Panc1 (cell line): ENCODE results near the gene TARBP2. TPM values are rescaled to one million over a fixed set of nuclear protein-coding genes. Genes with fewer than 3 reads are reported as not detected.

Experiments
- ATAC-seq: fragments of 200-7000 bp; cut with Tn5 transposase; 2 replicates; pipeline ENCODE4 v1.9.1; 2020; ENCODE audit warnings: mild to moderate bottlenecking, moderate library complexity
- Bru-seq: library from RNA; stranded (reverse); fragments of 400-500 nt; gene quantifications from one replicate; lab custom pipeline; 2021; lab: Mats Ljungman, UMichigan
- BruChase-seq, 2 experiments: library from RNA; stranded (reverse); fragments of 400-500 nt; gene quantifications; one replicate each; lab custom pipeline; 2021; lab: Mats Ljungman, UMichigan
- BruUV-seq: library from RNA; stranded (reverse); fragments of 400-500 nt; replicated peaks from 2 replicates; lab custom pipeline; 2021; lab: Mats Ljungman, UMichigan
- CTCF ChIA-PET: fragments of 300-600 bp; sonication (Branson Sonifier 250); formaldehyde crosslinking; loops from one replicate; lab custom pipeline; 2022; ENCODE audit warnings: antibody characterized with exemption; lab: Charles Lee
- POLR2A ChIA-PET: fragments of 300-600 bp; sonication (Branson Sonifier 250); formaldehyde crosslinking; loops from one replicate; lab custom pipeline; 2022; ENCODE audit warnings: antibody characterized with exemption; lab: Charles Lee
- DNase-seq: peaks from one replicate; pipeline ENCODE4 v3.0.0-alpha.2; 2010; ENCODE audit warnings: low read depth, low spot score
- H3K27ac ChIP-seq: 2 replicates; pipeline ENCODE4 v1.5.1; 2011; ENCODE audit warnings: mild to moderate bottlenecking, low read length, inconsistent platforms
- H3K27me3 ChIP-seq: fragments of 200-500 bp; sonication (Bioruptor generic); 2 replicates; pipeline ENCODE4 v1.6.0; 2014; ENCODE audit warnings: low read length, inconsistent platforms; ENCODE audit not compliant: control insufficient read depth, insufficient read depth
- H3K36me3 ChIP-seq: fragments of 200-500 bp; sonication (Bioruptor generic); 2 replicates; pipeline ENCODE4 v1.5.1; 2014; ENCODE audit warnings: inconsistent platforms, mild to moderate bottlenecking, low read length, moderate library complexity; ENCODE audit not compliant: control insufficient read depth, insufficient read depth
- H3K4me1 ChIP-seq: 2 replicates; pipeline ENCODE4 v1.5.1; 2011; ENCODE audit warnings: inconsistent platforms, mild to moderate bottlenecking, low read length, moderate library complexity; ENCODE audit not compliant: control insufficient read depth, insufficient read depth
- H3K4me3 ChIP-seq, 2 experiments: 2 replicates each; pipeline ENCODE4 v1.5.1; 2011 to 2012; ENCODE audit warnings: low read depth in 2 of 2, low read length in 2 of 2, mild to moderate bottlenecking in 2 of 2, inconsistent platforms in 1 of 2, moderate library complexity in 1 of 2
- H3K9me3 ChIP-seq: fragments of 200-500 bp; sonication (Bioruptor generic); 2 replicates; pipeline ENCODE4 v1.5.1; 2014; ENCODE audit warnings: low read depth, mild to moderate bottlenecking, inconsistent platforms, low read length, moderate library complexity; ENCODE audit not compliant: control insufficient read depth, insufficient read depth
- POLR2AphosphoS5 ChIP-seq: IDR thresholded peaks from 2 replicates; pipeline ENCODE4 v1.6.1; 2012; ENCODE audit warnings: mild to moderate bottlenecking, low read depth, low read length, moderate library complexity
- SIN3A ChIP-seq: IDR thresholded peaks from 2 replicates; pipeline ENCODE4 v1.6.1; 2012; ENCODE audit warnings: low read depth, mild to moderate bottlenecking, low read length, moderate library complexity, borderline replicate concordance; ENCODE audit not compliant: insufficient read depth
- TCF7L2 ChIP-seq: IDR thresholded peaks from 2 replicates; pipeline ENCODE4 v1.6.1; 2011; ENCODE audit warnings: mild to moderate bottlenecking, low read depth, low read length, inconsistent platforms
- in situ Hi-C: cut with HindIII; loops from 2 replicates; pipeline ENCODE4 v1.10.0; 2016; ENCODE audit warnings: low sequenced_read_pairs, low pct_unique_long_range_greater_than_20kb
- intact Hi-C: fragments of 100-400 bp; cut with micrococcal nuclease; formaldehyde crosslinking; loops from one replicate; pipeline ENCODE4 v1.10.0; 2022; ENCODE audit not compliant: unreplicated experiment
- long read RNA-seq: library from polyadenylated mRNA; unstranded; transcript quantifications from one replicate; pipeline ENCODE4 v2.0.0, GENCODE V29; 2021; ENCODE audit not compliant: unreplicated experiment
- polyA plus RNA-seq: library from polyadenylated mRNA; unstranded; fragments of >200 nt; gene quantifications from one replicate; pipeline ENCODE4 v1.2.1, GENCODE V29; 2012; ENCODE audit warnings: missing spikeins; ENCODE audit not compliant: insufficient read length
- total RNA-seq: library from RNA; stranded (reverse); gene quantifications from one replicate; pipeline ENCODE4 v1.2.1, GENCODE V29; 2021; ENCODE audit not compliant: unreplicated experiment
- TF ChIP-seq, protein P1 (sequence below), 2 experiments: IDR thresholded peaks; 2 replicates each; pipeline ENCODE4 v1.6.1; 2011 to 2012; ENCODE audit warnings: low read depth in 2 of 2, control low read depth in 1 of 2, low read length in 1 of 2, mild to moderate bottlenecking in 1 of 2, moderate library complexity in 1 of 2; ENCODE audit not compliant: insufficient read depth in 1 of 2
- TF ChIP-seq, protein P2 (sequence below): fragments of 450-650 bp; IDR thresholded peaks from 2 replicates; pipeline ENCODE4 v1.5.1; 2017; ENCODE audit warnings: mild to moderate bottlenecking

The TARBP2 gene, protein sequence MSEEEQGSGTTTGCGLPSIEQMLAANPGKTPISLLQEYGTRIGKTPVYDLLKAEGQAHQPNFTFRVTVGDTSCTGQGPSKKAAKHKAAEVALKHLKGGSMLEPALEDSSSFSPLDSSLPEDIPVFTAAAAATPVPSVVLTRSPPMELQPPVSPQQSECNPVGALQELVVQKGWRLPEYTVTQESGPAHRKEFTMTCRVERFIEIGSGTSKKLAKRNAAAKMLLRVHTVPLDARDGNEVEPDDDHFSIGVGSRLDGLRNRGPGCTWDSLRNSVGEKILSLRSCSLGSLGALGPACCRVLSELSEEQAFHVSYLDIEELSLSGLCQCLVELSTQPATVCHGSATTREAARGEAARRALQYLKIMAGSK
- total RNA-seq: 67.3 TPM
- polyA plus RNA-seq: 60.6 TPM
- Bru-seq, nascent RNA: percentile 72 among the genes with signal in this experiment
- BruChase-seq, experiment 1, labeled RNA remaining after a 2-hour chase: percentile 70 among the genes with signal in this experiment
- percentile 85 among the genes with signal in this experiment for BruChase-seq, experiment 2, labeled RNA remaining after a 6-hour chase
- long read RNA-seq, transcript TARBP2-201 (9 exons, 1,867 nt): major isoform, 9 of 64 reads
- long read RNA-seq, partial matches to known transcripts: 21 of 64 reads
- long read RNA-seq, other reads (novel, unspliced or antisense): 31 of 64 reads

DNA sequence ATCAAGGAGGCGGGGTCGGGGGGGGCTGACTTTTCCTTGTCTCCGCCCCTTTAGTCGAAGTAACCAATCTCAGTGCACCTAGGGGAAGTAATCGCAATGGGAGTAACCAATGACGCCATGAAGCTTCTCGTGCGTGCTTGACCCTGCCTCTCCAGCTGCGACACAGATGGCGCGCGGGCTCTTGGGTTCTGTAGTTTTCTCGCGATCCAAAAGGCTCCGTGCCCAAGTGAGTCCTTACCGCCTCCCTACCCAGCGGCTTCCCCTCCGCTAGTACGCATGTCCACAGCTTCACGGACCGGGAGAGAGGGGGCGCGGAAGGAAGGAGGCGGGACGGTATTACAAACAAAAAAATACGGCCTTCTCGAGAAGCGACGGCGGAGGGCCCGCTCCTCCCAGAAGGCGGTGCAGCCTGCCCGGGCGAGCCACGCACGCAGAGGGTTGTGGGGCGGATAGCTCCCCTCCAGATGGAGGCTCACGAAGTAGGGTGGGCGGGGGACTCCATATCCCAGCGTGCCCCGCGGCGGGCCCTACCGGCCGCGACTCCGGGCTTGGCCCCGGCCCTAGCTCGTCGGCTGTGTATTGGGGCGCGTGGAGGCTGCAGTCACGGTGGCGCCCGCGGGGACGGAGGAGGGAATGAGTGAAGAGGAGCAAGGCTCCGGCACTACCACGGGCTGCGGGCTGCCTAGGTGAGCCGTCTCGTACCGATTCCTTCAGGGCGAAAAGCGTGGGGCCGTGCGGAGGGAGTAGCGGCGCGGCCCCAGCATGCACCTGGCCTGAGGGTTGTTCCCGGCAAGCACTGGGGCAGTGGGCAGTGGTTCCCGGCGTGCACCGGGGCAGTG lies at the start of gene TARBP2:
TSS of gene TARBP2 (plus strand) at position 508 of the 839 bp plus-strand sequence. CDS start at position 634, 126 bp downstream.
- peak within 1 kb of the TSS; percentile 98 for H3K27ac ChIP-seq
- peaks cover 35% of the 10 kb centered on the region for H3K4me1 ChIP-seq
- H3K36me3 ChIP-seq: no peaks in the 10 kb centered on the region; the same call in 1 of the 2 replicates
- no peaks in the 10 kb centered on the region for H3K27me3 ChIP-seq
- DNase-seq: peak; percentile 96
- H3K9me3 ChIP-seq: no peaks in the 10 kb centered on the region
- intact Hi-C loops (no loop called here), in situ Hi-C loops (no loop called here)
- ATAC-seq: peak; percentile 88
- CTCF ChIA-PET: interaction anchor here (0.6 kb wide), 1 partner anchor 50 kb away, joined by 5 read pairs; no protein-coding TSS in a partner anchor
- no TSS peak for BruUV-seq
- POLR2A ChIA-PET: interaction anchor here (0.5 to 1.2 kb wide), 7 partner anchors 14 to 707 kb away, joined by 3 to 6 read pairs (median 3); no protein-coding TSS in a partner anchor
- H3K4me3 ChIP-seq: peak within 1 kb of the TSS; percentile 66 to 80
- TF ChIP-seq TCF7L2 (no peak), POLR2AphosphoS5 (peak; percentile 86), SIN3A (0 out of 2 replicates have a peak, but pooled peaks have one; percentile 13)
- TF ChIP-seq, protein P1, sequence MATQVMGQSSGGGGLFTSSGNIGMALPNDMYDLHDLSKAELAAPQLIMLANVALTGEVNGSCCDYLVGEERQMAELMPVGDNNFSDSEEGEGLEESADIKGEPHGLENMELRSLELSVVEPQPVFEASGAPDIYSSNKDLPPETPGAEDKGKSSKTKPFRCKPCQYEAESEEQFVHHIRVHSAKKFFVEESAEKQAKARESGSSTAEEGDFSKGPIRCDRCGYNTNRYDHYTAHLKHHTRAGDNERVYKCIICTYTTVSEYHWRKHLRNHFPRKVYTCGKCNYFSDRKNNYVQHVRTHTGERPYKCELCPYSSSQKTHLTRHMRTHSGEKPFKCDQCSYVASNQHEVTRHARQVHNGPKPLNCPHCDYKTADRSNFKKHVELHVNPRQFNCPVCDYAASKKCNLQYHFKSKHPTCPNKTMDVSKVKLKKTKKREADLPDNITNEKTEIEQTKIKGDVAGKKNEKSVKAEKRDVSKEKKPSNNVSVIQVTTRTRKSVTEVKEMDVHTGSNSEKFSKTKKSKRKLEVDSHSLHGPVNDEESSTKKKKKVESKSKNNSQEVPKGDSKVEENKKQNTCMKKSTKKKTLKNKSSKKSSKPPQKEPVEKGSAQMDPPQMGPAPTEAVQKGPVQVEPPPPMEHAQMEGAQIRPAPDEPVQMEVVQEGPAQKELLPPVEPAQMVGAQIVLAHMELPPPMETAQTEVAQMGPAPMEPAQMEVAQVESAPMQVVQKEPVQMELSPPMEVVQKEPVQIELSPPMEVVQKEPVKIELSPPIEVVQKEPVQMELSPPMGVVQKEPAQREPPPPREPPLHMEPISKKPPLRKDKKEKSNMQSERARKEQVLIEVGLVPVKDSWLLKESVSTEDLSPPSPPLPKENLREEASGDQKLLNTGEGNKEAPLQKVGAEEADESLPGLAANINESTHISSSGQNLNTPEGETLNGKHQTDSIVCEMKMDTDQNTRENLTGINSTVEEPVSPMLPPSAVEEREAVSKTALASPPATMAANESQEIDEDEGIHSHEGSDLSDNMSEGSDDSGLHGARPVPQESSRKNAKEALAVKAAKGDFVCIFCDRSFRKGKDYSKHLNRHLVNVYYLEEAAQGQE (IDR thresholded peaks at IDR 0.05; ENCODE audit: insufficient read depth in 1 of 2, low read depth in 2 of 2, low read length in 1 of 2): no peak

DNA sequence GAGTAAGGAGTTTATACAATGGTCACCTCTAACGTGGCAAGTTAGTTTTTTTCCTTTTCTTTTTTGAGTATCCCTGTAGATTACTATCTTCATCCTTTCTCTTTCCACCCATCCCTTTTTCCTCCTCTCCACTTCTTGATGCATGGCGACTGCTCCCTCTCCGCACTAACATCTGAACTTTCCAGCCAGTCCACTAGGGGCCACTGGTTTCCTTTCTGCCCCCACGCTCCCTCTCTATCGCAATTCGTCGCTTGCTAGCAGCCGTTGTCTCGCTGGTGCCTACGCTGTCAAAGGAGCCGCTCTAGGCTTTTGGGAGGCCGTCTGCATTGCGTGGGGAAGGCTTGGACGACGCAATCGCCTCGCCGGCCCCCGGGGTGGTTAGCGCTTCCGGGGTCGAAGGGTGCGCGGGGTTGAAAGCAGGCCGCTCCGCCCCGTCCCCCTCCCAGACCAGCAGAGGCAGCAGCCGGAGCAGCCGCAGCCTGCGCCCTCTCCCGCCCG lies 49.4 kb upstream of the TARBP2 start, which contains the start of gene PCBP2:
TSS of gene PCBP2 (plus strand) at position 442 of the 498 bp plus-strand sequence. CDS start 2,699 bp downstream, outside the sequence.
- peak; percentile 98 for ATAC-seq

More for the DNA sequence above, 49.4 kb upstream of the TARBP2 start, which contains the start of gene PCBP2:
- TF ChIP-seq, protein P1 (IDR thresholded peaks at IDR 0.05; ENCODE audit: insufficient read depth in 1 of 2, low read depth in 2 of 2, low read length in 1 of 2): peak in 1 of 2 experiments; percentile 60; a peak in 1 of 4 replicates
- TF ChIP-seq SIN3A (no peak), POLR2AphosphoS5 (peak; percentile 75), TCF7L2 (peak; percentile 93)
- TF ChIP-seq, protein P2, sequence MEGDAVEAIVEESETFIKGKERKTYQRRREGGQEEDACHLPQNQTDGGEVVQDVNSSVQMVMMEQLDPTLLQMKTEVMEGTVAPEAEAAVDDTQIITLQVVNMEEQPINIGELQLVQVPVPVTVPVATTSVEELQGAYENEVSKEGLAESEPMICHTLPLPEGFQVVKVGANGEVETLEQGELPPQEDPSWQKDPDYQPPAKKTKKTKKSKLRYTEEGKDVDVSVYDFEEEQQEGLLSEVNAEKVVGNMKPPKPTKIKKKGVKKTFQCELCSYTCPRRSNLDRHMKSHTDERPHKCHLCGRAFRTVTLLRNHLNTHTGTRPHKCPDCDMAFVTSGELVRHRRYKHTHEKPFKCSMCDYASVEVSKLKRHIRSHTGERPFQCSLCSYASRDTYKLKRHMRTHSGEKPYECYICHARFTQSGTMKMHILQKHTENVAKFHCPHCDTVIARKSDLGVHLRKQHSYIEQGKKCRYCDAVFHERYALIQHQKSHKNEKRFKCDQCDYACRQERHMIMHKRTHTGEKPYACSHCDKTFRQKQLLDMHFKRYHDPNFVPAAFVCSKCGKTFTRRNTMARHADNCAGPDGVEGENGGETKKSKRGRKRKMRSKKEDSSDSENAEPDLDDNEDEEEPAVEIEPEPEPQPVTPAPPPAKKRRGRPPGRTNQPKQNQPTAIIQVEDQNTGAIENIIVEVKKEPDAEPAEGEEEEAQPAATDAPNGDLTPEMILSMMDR: peak; percentile 93
- Histone ChIP-seq H3K27me3 (no peaks in the 10 kb centered on the region), H3K4me1 (peaks cover 22% of the 10 kb centered on the region), H3K36me3 (peaks cover 39% of the 10 kb centered on the region), H3K27ac (peak within 1 kb of the TSS; percentile 95), H3K4me3 (peak within 1 kb of the TSS; percentile 97 to 99), H3K9me3 (no peaks in the 10 kb centered on the region)
- intact Hi-C loops: no loop called here
- ChIA-PET CTCF (no interaction called here), POLR2A (no interaction called here)
- peak; percentile 98 for DNase-seq
- BruUV-seq: no TSS peak
- in situ Hi-C loops: no loop called here
